Activated T-helper 17 cell treated with anti-CD3 and anti-CD28 coated beads, Interleukin-2, amount 50 U/mL, for 72 hours (primary cell): ENCODE results near the gene GRAMD4. TPM values are rescaled to one million over a fixed set of nuclear protein-coding genes. Genes with fewer than 3 reads are reported as not detected.
"Not testable (repeated sequence)": the region's sequence is repeated elsewhere in the genome, so short reads cannot be mapped to it uniquely, and the experiment has no call there.

ENCODE experiments used
- ATAC-seq: fragments of 150-1000 bp; cut with Tn5 transposase; replicated peaks from 2 replicates; pipeline ENCODE4 v1.10.0; 2021; ENCODE audit warnings: mild to moderate bottlenecking, moderate library complexity
- H3K27ac Mint-ChIP-seq: one replicate; pipeline ENCODE4 v1.8.0; 2022; ENCODE audit warnings: mixed read lengths
- H3K27me3 Mint-ChIP-seq: one replicate; pipeline ENCODE4 v1.8.0; 2022; ENCODE audit warnings: mixed read lengths
- H3K36me3 Mint-ChIP-seq: one replicate; pipeline ENCODE4 v1.8.0; 2022; ENCODE audit warnings: low read depth, mild to moderate bottlenecking, mixed read lengths
- H3K4me1 Mint-ChIP-seq: one replicate; pipeline ENCODE4 v1.8.0; 2022; ENCODE audit warnings: mixed read lengths
- H3K4me3 Mint-ChIP-seq: one replicate; pipeline ENCODE4 v1.8.0; 2022; ENCODE audit warnings: mild to moderate bottlenecking, mixed read lengths
- H3K9me3 Mint-ChIP-seq: one replicate; pipeline ENCODE4 v1.8.0; 2022; ENCODE audit warnings: mixed read lengths
- total RNA-seq, 2 donors: library from RNA; stranded (reverse); gene quantifications; one replicate each; pipeline ENCODE4 v1.2.3, GENCODE V29; 2022

Gene GRAMD4
- total RNA-seq, 2 donors from 2014 or later = 23.6 to 51.0 TPM

- no peak for ATAC-seq
- Mint-ChIP-seq H3K27me3 (no peaks in the 10 kb centered on the region), H3K4me1 (no peaks in the 10 kb centered on the region), H3K36me3 (no peaks in the 10 kb centered on the region), H3K4me3 (no peak overlapping the region), H3K27ac (no peak overlapping the region), H3K9me3 (no peaks in the 10 kb centered on the region)
These were observed 8.6 kb downstream of the GRAMD4 start for GRCh38 chr22:46628756-46629155.

- H3K9me3 Mint-ChIP-seq = no peaks in the 10 kb centered on the region
- H3K4me1 Mint-ChIP-seq = no peaks in the 10 kb centered on the region
- no peak for ATAC-seq
- no peak overlapping the region for H3K27ac Mint-ChIP-seq
- H3K27me3 Mint-ChIP-seq = no peaks in the 10 kb centered on the region
- H3K4me3 Mint-ChIP-seq = no peak overlapping the region
- H3K36me3 Mint-ChIP-seq = no peaks in the 10 kb centered on the region
These were observed 9.1 kb downstream of the GRAMD4 start for GRCh38 chr22:46629291-46629690.

DNA sequence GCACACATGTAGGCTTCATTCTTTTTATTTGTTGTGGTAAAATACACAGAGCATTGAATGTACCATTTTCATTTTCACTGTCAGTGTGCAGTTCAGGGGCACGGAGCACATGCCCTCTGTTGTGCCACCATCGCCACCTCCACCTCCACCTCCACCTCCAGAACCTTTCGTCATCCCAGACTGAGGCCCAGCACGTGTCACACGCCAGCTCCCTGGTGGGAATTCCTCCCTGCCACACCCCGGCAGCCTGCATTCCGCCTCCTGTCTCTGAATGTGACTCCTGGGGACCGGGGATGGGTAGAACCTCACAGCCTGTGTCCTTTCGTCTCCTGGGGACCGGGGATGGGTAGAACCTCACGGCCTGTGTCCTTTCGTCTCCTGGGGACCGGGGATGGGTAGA, 10.9 kb downstream of the GRAMD4 start:
- Mint-ChIP-seq H3K27me3 (no peaks in the 10 kb centered on the region), H3K36me3 (no peaks in the 10 kb centered on the region), H3K27ac (no peak overlapping the region), H3K4me1 (no peaks in the 10 kb centered on the region), H3K4me3 (no peak overlapping the region), H3K9me3 (no peaks in the 10 kb centered on the region)
- peak; percentile 35 for ATAC-seq

DNA sequence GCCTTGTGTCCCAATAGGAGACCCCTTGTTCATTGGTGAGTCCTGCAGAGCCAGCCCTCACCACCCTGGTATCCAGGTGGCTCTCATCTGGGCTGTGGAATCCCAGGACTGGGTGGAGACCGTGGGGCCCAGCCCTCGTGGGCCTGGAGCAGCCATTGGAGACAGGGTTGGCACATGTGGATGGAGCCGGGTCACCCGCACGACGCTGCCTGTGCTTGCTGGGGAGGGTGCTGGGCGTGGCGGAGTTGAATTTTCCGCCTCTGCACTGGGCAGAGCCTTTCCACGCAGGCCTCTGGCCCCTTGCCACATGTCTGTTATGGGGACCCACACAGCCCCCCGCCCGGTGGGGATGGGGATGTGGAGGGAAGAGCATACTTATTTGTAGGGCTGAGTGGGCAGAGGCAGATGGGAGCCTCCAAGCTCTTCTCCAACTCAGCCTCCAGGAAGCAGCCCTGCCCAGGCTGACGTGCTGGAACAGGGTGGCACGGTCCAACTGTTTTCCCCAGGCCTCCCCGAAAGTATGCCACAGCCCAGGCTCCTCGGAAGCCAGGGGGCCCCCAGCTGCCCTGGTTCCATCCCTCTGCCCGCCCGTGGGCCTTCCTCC, 12.6 kb downstream of the GRAMD4 start:
- no peak for ATAC-seq
- Mint-ChIP-seq H3K27me3 (no peaks in the 10 kb centered on the region), H3K27ac (no peak overlapping the region), H3K36me3 (no peaks in the 10 kb centered on the region), H3K4me3 (no peak overlapping the region), H3K9me3 (no peaks in the 10 kb centered on the region), H3K4me1 (no peaks in the 10 kb centered on the region)

DNA sequence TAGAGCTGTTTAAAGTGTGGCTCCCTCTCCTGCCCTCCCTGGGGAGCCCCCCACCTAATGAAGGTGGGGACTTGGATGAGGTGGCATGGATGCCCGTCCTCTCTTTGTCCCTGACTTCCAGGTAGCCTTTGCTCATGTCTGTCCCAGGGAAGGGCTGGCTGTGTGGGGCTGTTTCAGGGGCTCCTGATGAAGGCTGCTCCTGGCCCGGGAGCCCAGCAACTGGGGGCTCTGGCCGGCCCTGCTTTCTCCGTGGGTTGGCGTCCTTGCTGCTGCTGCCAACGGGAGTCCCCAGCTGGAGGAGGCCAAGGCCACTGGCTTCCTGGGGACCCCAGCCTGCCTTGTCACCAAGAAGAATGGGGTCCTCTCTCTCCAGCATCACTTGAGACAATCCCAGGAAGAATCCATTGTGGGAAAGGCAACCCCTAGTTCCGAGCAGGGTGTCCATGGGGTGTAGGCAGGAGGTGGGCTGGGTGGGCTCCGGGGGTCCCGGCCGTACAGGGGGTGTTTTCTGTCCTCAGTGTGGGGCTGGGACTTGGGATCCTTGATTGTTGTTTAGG, 13.2 kb downstream of the GRAMD4 start:
- Mint-ChIP-seq H3K36me3 (no peaks in the 10 kb centered on the region), H3K4me1 (no peaks in the 10 kb centered on the region), H3K27ac (no peak overlapping the region), H3K4me3 (no peak overlapping the region), H3K9me3 (no peaks in the 10 kb centered on the region), H3K27me3 (no peaks in the 10 kb centered on the region)
- no peak for ATAC-seq

DNA sequence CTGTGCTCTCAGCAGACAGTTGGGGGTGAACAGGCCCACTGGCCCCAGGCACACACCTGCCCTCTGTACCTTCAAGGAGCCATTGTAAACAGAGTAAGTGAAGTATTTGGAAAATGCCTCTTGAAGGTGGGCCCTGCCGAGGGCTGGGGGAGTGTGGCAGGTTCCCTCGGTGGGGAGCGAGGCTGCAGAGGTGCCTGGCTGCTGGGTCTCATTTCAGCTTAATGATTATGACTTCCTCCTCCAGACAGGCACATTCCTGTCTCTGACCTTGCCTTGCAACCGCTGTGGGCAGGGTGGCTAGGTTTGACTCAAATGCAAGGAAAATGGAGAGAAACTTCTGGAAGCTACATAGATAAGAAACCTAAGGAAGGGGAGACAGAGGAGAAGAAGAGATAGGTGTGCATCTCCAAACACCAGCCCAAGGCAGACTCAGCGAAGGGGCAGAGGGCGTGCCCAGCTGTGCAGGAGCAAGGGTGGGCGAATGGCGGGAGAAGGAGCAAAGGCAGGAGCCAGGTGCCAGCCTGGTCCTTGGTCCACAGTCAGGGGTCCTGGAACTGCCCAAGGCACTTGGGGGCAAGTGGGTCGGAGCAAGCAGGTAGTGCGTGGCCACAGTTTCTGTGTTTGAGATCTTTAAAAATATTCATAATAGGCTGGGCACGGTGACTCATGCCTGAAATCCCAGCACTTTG, 14.0 kb downstream of the GRAMD4 start:
- Mint-ChIP-seq H3K27ac (no peak overlapping the region), H3K4me3 (no peak overlapping the region), H3K9me3 (no peaks in the 10 kb centered on the region), H3K4me1 (peaks cover 4% of the 10 kb centered on the region), H3K27me3 (no peaks in the 10 kb centered on the region), H3K36me3 (no peaks in the 10 kb centered on the region)
- no peak for ATAC-seq

DNA sequence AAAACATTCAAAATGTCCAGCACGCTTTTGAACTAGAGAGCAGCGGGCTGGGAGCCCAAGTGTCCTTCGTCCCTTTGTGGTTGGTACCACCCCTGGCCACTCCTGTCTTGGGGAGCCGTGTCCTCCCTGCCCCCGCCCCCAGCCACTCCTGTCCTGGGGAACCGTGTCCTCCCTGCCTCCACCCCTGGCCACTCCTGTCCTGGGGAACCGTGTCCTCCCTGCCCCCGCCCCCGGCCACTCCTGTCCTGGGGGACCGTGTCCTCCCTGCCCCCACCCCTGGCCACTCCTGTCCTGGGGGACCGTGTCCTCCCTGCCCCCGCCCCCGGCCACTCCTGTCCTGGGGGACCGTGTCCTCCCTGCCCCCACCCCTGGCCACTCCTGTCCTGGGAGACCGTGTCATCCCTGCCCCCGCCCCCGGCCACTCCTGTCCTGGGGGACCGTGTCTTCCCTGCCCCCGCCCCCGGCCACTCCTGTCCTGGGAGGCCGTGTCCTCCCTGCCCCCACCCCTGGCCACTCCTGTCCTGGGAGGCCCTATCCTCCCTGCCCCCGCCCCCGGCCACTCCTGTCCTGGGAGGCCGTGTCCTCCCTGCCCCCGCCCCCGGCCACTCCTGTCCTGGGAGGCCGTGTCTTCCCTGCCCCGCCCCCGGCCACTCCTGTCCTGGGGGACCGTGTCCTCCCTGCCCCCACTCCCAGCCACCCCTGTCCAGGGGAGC, 14.9 kb downstream of the GRAMD4 start:
- ATAC-seq, H3K9me3 Mint-ChIP-seq, H3K4me3 Mint-ChIP-seq, H3K36me3 Mint-ChIP-seq, H3K27me3 Mint-ChIP-seq, H3K4me1 Mint-ChIP-seq, H3K27ac Mint-ChIP-seq: not testable (repeated sequence)

DNA sequence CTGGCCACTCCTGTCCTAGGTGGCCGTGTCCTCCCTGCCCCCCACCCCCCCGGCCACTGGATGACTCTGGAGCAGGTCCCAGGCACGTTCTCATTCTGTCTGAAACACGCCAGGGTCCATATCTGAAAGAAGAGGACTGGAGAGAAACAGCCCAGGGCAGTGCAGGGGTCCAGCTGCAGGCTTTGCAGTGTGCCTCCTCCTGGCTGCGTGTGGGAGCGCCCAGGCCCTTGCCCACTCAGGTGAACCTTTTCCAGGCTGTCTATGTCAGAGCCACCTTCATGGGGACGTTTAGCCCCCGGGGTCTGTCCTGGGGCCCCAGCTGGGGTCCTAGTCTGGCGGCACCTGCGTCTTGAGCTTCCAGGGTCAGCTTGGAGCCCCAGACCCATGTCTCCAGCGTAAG, 15.6 kb downstream of the GRAMD4 start:
- no peaks in the 10 kb centered on the region for H3K36me3 Mint-ChIP-seq

DNA sequence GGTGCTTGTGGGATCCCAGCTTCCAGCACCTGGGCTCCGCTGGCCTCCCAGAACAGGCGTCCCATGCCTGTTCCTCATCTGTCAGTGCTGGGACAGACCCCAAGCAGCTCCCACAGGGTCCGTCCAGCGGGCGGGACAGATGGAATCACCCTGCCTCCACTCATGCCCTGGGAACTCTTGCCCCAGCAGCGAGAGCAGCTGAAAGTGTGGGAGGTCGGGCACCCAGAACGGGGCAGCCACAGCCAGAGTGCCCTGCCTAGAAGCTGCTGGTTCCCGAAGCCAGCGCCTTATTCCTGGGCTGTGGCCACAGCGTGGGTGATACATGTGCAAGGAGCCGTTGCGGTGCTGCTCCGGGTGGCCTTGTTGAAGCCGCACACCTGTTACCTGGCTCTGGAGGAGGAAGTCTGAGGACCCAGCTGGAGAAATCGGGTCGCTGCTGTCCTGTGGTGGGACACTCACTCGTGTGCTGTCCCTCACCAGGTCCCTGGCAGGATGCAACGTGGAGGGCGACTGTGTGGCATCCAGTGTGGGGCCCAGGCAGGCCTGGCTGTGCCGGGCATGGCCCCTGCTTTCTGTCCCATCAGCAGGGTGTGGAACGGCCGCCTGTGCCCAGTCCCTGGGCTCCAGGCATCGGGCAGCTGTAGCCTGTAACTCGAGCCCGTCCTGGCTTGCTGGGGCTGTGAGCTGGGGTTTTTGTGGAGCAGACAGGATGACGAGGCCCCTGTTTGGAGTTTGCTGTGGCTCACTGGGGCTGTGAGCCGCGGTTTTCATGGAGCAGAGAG, 16.2 kb downstream of the GRAMD4 start:
- Mint-ChIP-seq H3K36me3 (no peaks in the 10 kb centered on the region), H3K27me3 (no peaks in the 10 kb centered on the region), H3K4me3 (no peak overlapping the region), H3K27ac (no peak overlapping the region), H3K4me1 (peaks cover 4% of the 10 kb centered on the region), H3K9me3 (no peaks in the 10 kb centered on the region)
- ATAC-seq = no peak

More for the DNA sequence above, 15.6 kb downstream of the GRAMD4 start:
- Mint-ChIP-seq H3K9me3 (no peaks in the 10 kb centered on the region), H3K27ac (no peak overlapping the region), H3K4me1 (peaks cover 4% of the 10 kb centered on the region), H3K4me3 (no peak overlapping the region), H3K27me3 (no peaks in the 10 kb centered on the region)
- no peak for ATAC-seq

GRCh38 chr22:46637711-46638600, 17.8 kb downstream of the GRAMD4 start:
- ATAC-seq = no peak
- H3K4me3 Mint-ChIP-seq = no peak overlapping the region
- H3K4me1 Mint-ChIP-seq = peaks cover 12% of the 10 kb centered on the region
- H3K27me3 Mint-ChIP-seq = no peaks in the 10 kb centered on the region
- H3K9me3 Mint-ChIP-seq = no peaks in the 10 kb centered on the region
- H3K36me3 Mint-ChIP-seq = no peaks in the 10 kb centered on the region
- no peak overlapping the region for H3K27ac Mint-ChIP-seq

DNA sequence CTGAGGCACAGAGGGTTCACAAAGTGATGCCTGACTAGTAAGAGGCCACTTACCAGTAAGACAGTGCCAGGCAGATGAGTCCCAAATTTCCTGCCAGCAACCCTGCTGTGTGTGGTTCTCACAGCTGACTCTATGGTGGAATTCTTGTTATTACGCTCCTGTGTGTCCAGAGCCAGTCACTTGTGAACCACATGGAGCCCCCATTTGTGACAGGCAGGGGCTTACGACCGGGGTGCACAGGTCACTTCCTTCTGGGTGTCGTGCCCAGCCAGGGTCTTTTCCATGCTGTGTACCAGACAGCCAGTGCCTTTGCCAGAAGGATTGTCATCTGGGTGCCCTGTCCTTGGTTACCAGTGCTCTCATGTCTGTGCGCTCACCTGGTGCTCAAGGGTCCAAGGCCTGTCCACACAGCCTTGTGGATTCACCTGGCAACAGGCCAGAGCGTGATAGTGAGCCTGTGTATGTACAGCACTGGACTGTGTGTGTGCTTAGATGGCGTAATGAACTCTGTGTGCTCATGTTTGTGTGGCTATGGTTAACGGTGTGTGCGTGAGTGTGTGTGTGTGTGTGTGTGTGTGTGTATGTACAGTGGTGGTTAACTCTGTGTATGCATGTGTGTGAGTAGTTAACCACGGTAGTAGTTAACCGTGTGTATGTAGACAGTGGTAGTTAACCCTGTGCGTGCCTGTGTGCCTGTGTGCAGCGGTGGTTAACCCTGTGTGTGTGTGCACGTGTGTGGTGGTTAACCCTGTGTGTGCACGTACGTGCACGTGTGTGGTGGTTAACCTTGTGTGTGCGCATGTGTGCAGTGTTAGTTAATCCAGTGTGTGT, 18.6 kb downstream of the GRAMD4 start:
- Mint-ChIP-seq H3K27ac (no peak overlapping the region), H3K4me3 (no peak overlapping the region), H3K4me1 (peaks cover 17% of the 10 kb centered on the region), H3K36me3 (no peaks in the 10 kb centered on the region), H3K9me3 (peaks cover 4% of the 10 kb centered on the region), H3K27me3 (no peaks in the 10 kb centered on the region)
- ATAC-seq = no peak

DNA sequence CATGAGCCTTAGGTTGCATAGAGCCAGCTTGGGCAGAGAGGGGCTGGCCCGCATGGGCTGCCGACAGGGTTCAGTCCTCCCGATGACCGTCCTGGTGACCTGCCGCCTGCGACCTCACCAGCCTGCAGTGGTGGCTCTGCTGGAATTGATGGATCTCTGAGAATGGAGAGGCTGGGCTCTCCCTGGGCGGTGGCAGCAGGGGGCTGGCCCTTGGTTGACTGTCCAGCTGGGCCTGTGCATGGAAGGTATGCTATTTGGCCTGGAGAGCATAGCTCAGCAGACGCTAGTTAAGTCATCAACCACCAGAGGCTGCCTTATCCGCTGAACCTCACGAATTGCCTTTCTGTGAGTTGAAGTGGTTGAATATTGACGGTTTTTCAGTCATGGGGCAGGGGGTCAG, 19.7 kb downstream of the GRAMD4 start:
- no peak for ATAC-seq
- no peak overlapping the region for H3K4me3 Mint-ChIP-seq
- no peaks in the 10 kb centered on the region for H3K36me3 Mint-ChIP-seq
- no peak overlapping the region for H3K27ac Mint-ChIP-seq
- H3K9me3 Mint-ChIP-seq = peaks cover 4% of the 10 kb centered on the region
- H3K4me1 Mint-ChIP-seq = peaks cover 21% of the 10 kb centered on the region
- no peaks in the 10 kb centered on the region for H3K27me3 Mint-ChIP-seq
